Natural killer cell treated with Interleukin-12 subunit alpha and Interleukin-12 subunit beta and Interleukin-15 and Interleukin-18, amount 100 ng/mL, for 72 hours (primary cell): ENCODE data around the gene TMEM139. TPM values are rescaled to one million over a fixed set of nuclear protein-coding genes. Genes with fewer than 3 reads are reported as not detected.
"Not testable (repeated sequence)": the region's sequence is repeated elsewhere in the genome, so short reads cannot be mapped to it uniquely, and the experiment has no call there.

ENCODE experiments used
- ATAC-seq, 2 donors: fragments of 150-1000 bp; cut with Tn5 transposase in 1 of 2; sonication (Bioruptor Pico), chemical (Tn5 transposase) in 1 of 2; 2 replicates each; pipeline ENCODE4 v1.10.0; 2021
- DNase-seq: peaks from one replicate; pipeline ENCODE4 v3.0.0; 2022; ENCODE audit warnings: low spot score
- H3K27ac Mint-ChIP-seq, 2 donors: 1 replicate in 1 of 2; 2 replicates in 1 of 2; pipeline ENCODE4 v1.8.0; 2022; ENCODE audit warnings: mixed read lengths in 2 of 2, mild to moderate bottlenecking in 1 of 2, moderate library complexity in 1 of 2
- H3K27me3 Mint-ChIP-seq, 2 donors: 1 replicate in 1 of 2; 2 replicates in 1 of 2; pipeline ENCODE4 v1.8.0; 2022; ENCODE audit warnings: mixed read lengths in 2 of 2
- H3K36me3 Mint-ChIP-seq: one replicate; pipeline ENCODE4 v1.8.0; 2022; ENCODE audit warnings: mixed read lengths
- H3K4me1 Mint-ChIP-seq, 2 donors: 1 replicate in 1 of 2; 2 replicates in 1 of 2; pipeline ENCODE4 v1.8.0; 2022; ENCODE audit warnings: low read depth in 2 of 2, mixed read lengths in 2 of 2, mild to moderate bottlenecking in 1 of 2
- H3K4me3 Mint-ChIP-seq: one replicate; pipeline ENCODE4 v1.8.0; 2022; ENCODE audit warnings: mixed read lengths
- H3K9me3 Mint-ChIP-seq: 2 replicates; pipeline ENCODE4 v1.8.0; 2022; ENCODE audit warnings: mixed read lengths
- total RNA-seq, 2 donors: library from RNA; stranded (reverse); gene quantifications; one replicate each; pipeline ENCODE4 v1.2.3, GENCODE V29; 2022

TMEM139 gene
- total RNA-seq, 2 donors from 2014 or later, result not detected

DNA sequence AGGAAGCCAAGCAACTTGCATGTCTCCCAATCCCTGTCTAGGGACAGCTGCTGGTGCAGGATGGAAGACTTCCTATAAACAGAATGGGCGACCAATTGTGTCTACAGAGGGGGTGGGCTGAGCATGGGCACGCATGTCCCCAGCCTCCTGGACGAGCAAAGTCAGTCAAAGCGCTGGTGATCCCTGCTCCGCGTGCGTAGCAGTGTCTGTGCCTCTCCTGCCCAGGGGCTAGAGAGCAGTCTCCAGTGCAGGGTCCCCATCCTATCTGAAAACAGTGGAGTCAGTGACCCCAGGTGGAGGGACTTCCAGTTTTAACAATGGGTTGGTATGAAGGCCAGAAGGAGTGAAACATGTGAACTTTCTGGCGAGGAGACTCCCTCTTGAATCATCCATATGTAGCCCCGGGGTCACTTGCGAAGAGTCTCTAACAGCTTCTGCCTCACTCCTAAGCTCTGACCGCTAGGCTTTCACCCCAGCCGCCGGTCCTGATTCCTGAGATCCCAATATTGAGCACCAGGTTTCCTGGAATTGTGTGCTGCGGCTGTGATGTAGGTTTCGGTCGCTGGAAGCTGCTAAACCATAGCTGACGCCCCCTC, 2.7 kb downstream of the TMEM139 start:
- ATAC-seq (no peak), DNase-seq (no peak)
- Mint-ChIP-seq H3K27me3 (no peaks in the 10 kb centered on the region), H3K9me3 (no peaks in the 10 kb centered on the region), H3K4me1 (peaks cover 28 to 41% of the 10 kb centered on the region in 2 donors), H3K27ac (peak overlapping the region; percentile 90 to 93), H3K36me3 (peaks cover 14% of the 10 kb centered on the region), H3K4me3 (peak overlapping the region; percentile 91)

- H3K4me3 Mint-ChIP-seq, result peak within 1 kb of the TSS; percentile 91
- peaks cover 14% of the 10 kb centered on the region for H3K36me3 Mint-ChIP-seq
- H3K9me3 Mint-ChIP-seq, result no peaks in the 10 kb centered on the region
- ATAC-seq, result peak; percentile 98 to 99
- peak; percentile 100 for DNase-seq
- H3K4me1 Mint-ChIP-seq, result peaks cover 28 to 41% of the 10 kb centered on the region in 2 donors
- no peaks in the 10 kb centered on the region for H3K27me3 Mint-ChIP-seq
- peak within 1 kb of the TSS; percentile 90 to 93 for H3K27ac Mint-ChIP-seq
These were observed 3.4 kb downstream of the TMEM139 start, which contains the start of gene CASP2 for GRCh38 chr7:143287935-143288826. Gene CASP2 (plus strand): TSS chr7:143288351. CDS start chr7:143288456, 105 bp downstream.

DNA sequence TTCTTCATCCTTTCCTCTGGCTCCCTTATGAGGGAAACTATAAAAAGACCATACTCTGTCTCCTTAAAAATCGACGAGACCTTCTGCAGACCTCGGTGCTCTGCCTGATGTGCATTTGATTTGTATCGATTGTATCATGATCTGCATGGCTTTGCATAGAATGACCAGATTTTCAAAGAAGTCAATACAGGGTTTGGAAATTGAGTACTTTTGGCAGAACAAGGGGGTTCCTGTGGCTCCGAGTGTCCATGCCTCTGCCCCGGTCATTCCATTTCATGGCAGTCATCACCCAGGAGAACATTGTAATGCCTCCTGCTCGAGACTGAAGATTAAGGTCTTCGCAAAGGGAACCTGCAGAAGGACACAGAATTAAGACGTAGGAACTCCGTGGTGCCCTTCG, 4.1 kb downstream of the TMEM139 start:
- Mint-ChIP-seq H3K27me3 (no peaks in the 10 kb centered on the region), H3K27ac (peak overlapping the region; percentile 90 to 93), H3K4me3 (peak overlapping the region; percentile 91), H3K9me3 (no peaks in the 10 kb centered on the region), H3K36me3 (peaks cover 16% of the 10 kb centered on the region), H3K4me1 (peaks cover 28 to 44% of the 10 kb centered on the region in 2 donors)
- DNase-seq (no peak), ATAC-seq (no peak)

- Mint-ChIP-seq H3K27me3 (no peaks in the 10 kb centered on the region), H3K4me1 (peaks cover 33 to 50% of the 10 kb centered on the region in 2 donors), H3K36me3 (peaks cover 22% of the 10 kb centered on the region), H3K27ac (peak overlapping the region; percentile 90 to 93), H3K4me3 (peak overlapping the region; percentile 91), H3K9me3 (no peaks in the 10 kb centered on the region)
- ATAC-seq (no peak), DNase-seq (no peak)
These were observed 4.7 kb downstream of the TMEM139 start for GRCh38 chr7:143289421-143289820.

DNA sequence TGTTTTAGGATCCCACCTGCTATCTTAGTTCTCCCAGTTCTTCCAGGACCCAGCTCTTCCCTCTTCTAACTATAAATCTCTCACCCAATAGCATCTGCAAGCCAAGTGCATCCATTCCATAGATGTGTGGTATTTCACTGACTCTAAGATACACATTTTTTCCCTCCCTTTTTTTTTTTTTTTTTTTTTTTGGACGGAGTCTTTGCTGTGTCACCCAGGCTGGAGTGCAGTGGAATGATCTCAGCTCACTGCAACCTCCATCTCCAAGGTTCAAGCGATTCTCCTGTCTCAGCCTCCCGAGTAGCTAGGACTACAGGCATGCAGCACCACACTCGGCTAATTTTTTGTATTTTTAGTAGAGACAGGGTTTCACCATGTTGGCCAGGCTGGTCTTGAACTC, 5.1 kb downstream of the TMEM139 start:
- Mint-ChIP-seq H3K36me3 (peaks cover 25% of the 10 kb centered on the region), H3K27ac (peak overlapping the region; percentile 90 to 93), H3K4me1 (peaks cover 34 to 53% of the 10 kb centered on the region in 2 donors), H3K4me3 (peak overlapping the region; percentile 91)
- not testable (repeated sequence) for H3K27me3 Mint-ChIP-seq, ATAC-seq, DNase-seq, H3K9me3 Mint-ChIP-seq

DNA sequence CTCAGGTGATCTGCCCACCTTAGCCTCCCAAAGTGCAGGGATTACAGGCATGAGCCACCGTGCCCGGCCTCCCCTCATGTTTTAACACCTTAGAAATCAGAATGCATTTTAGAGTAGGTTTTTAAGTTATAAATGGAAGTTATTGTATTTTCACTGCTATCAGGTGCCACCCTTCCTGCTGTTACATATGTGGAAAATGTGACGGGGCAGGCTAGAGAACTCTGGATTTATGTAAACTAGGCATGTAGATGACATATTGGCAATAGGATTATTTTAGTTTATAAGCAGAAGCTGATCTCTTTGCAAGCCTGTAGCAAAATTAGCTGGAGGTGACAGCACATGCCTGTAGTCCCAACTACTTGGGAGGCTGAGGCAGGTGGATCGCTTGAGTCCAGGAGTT, 5.5 kb downstream of the TMEM139 start:
- Mint-ChIP-seq H3K27ac (peak overlapping the region; percentile 90 to 93), H3K4me3 (peak overlapping the region; percentile 91), H3K36me3 (peaks cover 26% of the 10 kb centered on the region), H3K27me3 (no peaks in the 10 kb centered on the region), H3K4me1 (peaks cover 34 to 53% of the 10 kb centered on the region in 2 donors), H3K9me3 (no peaks in the 10 kb centered on the region)
- ATAC-seq, result no peak
- DNase-seq, result no peak

- no peaks in the 10 kb centered on the region for H3K9me3 Mint-ChIP-seq
- H3K27ac Mint-ChIP-seq, result peak overlapping the region in 1 of 2 donors; percentile 35
- no peak for DNase-seq
- peaks cover 34% of the 10 kb centered on the region for H3K36me3 Mint-ChIP-seq
- no peak overlapping the region for H3K4me3 Mint-ChIP-seq
- no peak for ATAC-seq
- peaks cover 36 to 56% of the 10 kb centered on the region in 2 donors for H3K4me1 Mint-ChIP-seq
- no peaks in the 10 kb centered on the region for H3K27me3 Mint-ChIP-seq
These were observed 8.1 kb downstream of the TMEM139 start for GRCh38 chr7:143292876-143293275.

GRCh38 chr7:143295870-143296269, 11.1 kb downstream of the TMEM139 start:
- peaks cover 25 to 45% of the 10 kb centered on the region in 2 donors for H3K4me1 Mint-ChIP-seq
- no peaks in the 10 kb centered on the region for H3K27me3 Mint-ChIP-seq
- peak overlapping the region in 1 of 2 donors; percentile 2 for H3K27ac Mint-ChIP-seq
- DNase-seq (no peak), ATAC-seq (no peak)
- no peaks in the 10 kb centered on the region for H3K9me3 Mint-ChIP-seq
- no peak overlapping the region for H3K4me3 Mint-ChIP-seq
- peaks cover 48% of the 10 kb centered on the region for H3K36me3 Mint-ChIP-seq

- Mint-ChIP-seq H3K27ac (no peak overlapping the region), H3K36me3 (peaks cover 48% of the 10 kb centered on the region), H3K27me3 (no peaks in the 10 kb centered on the region), H3K4me1 (peaks cover 22 to 42% of the 10 kb centered on the region in 2 donors), H3K9me3 (no peaks in the 10 kb centered on the region), H3K4me3 (no peak overlapping the region)
- ATAC-seq, result no peak
- no peak for DNase-seq
These were observed 11.9 kb downstream of the TMEM139 start for GRCh38 chr7:143296686-143297085.

DNA sequence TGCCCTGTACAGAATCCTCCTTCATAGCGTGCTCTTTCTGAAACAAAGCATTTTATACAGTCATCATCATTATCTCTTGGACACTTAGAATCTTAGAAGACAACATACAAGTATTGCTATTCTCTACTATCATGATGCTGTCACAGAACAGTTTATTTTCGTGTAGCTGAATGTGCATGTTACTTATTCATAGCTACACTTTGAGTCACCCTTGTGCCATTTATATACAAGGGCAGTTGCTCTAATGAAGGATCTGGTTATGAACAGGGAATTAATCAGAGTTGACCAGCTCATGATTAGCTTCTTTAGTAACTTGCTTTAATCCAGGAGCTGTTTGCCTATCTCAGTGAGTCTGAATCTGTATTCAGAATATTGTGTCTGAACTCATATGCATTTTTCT, 14.6 kb downstream of the TMEM139 start:
- H3K9me3 Mint-ChIP-seq, result no peaks in the 10 kb centered on the region
- H3K4me1 Mint-ChIP-seq, result peaks cover 18 to 33% of the 10 kb centered on the region in 2 donors
- DNase-seq (no peak), ATAC-seq (no peak)
- no peaks in the 10 kb centered on the region for H3K27me3 Mint-ChIP-seq
- H3K4me3 Mint-ChIP-seq, result no peak overlapping the region
- H3K27ac Mint-ChIP-seq, result peak overlapping the region in 1 of 2 donors; percentile 20
- peaks cover 60% of the 10 kb centered on the region for H3K36me3 Mint-ChIP-seq

- peaks cover 15 to 29% of the 10 kb centered on the region in 2 donors for H3K4me1 Mint-ChIP-seq
- no peaks in the 10 kb centered on the region for H3K27me3 Mint-ChIP-seq
- no peak overlapping the region for H3K4me3 Mint-ChIP-seq
- no peaks in the 10 kb centered on the region for H3K9me3 Mint-ChIP-seq
- ATAC-seq, result peak in 1 of 2 donors; percentile 64
- no peak for DNase-seq
- no peak overlapping the region for H3K27ac Mint-ChIP-seq
- peaks cover 58% of the 10 kb centered on the region for H3K36me3 Mint-ChIP-seq
These were observed 15.1 kb downstream of the TMEM139 start for GRCh38 chr7:143299840-143300239.

GRCh38 chr7:143300959-143301935, 16.5 kb downstream of the TMEM139 start:
- ATAC-seq (no peak), DNase-seq (no peak)
- Mint-ChIP-seq H3K27me3 (no peaks in the 10 kb centered on the region), H3K9me3 (no peaks in the 10 kb centered on the region), H3K4me3 (no peak overlapping the region), H3K27ac (peak overlapping the region in 1 of 2 donors; percentile 55), H3K36me3 (peaks cover 61% of the 10 kb centered on the region), H3K4me1 (peaks cover 17 to 29% of the 10 kb centered on the region in 2 donors)

DNA sequence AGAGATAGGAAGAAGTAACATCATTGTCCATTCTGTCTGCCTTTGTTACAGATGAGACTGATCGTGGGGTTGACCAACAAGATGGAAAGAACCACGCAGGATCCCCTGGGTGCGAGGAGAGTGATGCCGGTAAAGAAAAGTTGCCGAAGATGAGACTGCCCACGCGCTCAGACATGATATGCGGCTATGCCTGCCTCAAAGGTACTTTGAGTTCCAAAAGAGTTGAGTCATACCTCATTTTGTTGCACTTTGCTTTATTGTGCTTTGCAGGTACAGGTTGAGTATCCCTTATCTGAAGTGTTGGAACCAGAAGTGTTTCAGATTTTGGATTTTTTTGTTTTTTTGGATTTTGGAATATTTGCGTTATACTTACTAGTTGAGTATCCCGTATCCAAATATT, 19.0 kb downstream of the TMEM139 start:
- no peak for DNase-seq
- no peak for ATAC-seq
- no peak overlapping the region for H3K27ac Mint-ChIP-seq
- peaks cover 76% of the 10 kb centered on the region for H3K36me3 Mint-ChIP-seq
- peaks cover 25 to 36% of the 10 kb centered on the region in 2 donors for H3K4me1 Mint-ChIP-seq
- H3K27me3 Mint-ChIP-seq, result no peaks in the 10 kb centered on the region
- H3K4me3 Mint-ChIP-seq, result no peak overlapping the region
- H3K9me3 Mint-ChIP-seq, result no peaks in the 10 kb centered on the region
